Mammary epithelial cell (primary cell): ENCODE results near the gene PCNX1.

ENCODE experiments used
- EZH2 ChIP-seq: IDR thresholded peaks from 2 replicates; pipeline ENCODE4 v1.6.1; 2012; ENCODE audit warnings: low read length, inconsistent platforms, borderline replicate concordance
- TF ChIP-seq, protein P1 (sequence below), 2 donors: IDR thresholded peaks in 1 of 2; conservative IDR thresholded peaks in 1 of 2; 2 replicates each; pipeline ENCODE4 v1.5.1; 2011 to 2012; ENCODE audit warnings: inconsistent platforms in 2 of 2, low read length in 2 of 2, mild to moderate bottlenecking in 2 of 2, control low read depth in 1 of 2, low read depth in 1 of 2; ENCODE audit not compliant: insufficient read depth in 1 of 2; ENCODE audit errors: extremely low read depth in 1 of 2

DNA sequence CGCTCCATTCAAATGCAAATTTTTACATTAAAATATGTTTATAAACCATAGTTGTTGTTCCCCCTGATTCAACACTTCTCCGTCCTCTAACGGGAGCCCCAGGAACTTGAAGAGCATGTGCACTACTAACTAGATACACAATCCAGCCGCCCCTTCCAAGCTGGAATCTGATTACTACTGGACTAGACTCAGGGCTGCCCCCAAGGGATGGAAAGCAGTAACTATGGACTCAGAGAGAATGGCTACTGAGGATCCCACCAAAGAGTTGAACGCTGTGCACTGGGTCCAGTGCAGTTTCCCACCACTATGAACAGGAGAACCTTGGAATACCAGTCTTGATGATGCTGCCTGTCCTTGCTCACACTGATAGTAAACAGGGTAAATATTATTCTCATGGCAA, 48.6 kb upstream of the PCNX1 start:
- TF ChIP-seq EZH2, result no peak
- TF ChIP-seq, protein P1, sequence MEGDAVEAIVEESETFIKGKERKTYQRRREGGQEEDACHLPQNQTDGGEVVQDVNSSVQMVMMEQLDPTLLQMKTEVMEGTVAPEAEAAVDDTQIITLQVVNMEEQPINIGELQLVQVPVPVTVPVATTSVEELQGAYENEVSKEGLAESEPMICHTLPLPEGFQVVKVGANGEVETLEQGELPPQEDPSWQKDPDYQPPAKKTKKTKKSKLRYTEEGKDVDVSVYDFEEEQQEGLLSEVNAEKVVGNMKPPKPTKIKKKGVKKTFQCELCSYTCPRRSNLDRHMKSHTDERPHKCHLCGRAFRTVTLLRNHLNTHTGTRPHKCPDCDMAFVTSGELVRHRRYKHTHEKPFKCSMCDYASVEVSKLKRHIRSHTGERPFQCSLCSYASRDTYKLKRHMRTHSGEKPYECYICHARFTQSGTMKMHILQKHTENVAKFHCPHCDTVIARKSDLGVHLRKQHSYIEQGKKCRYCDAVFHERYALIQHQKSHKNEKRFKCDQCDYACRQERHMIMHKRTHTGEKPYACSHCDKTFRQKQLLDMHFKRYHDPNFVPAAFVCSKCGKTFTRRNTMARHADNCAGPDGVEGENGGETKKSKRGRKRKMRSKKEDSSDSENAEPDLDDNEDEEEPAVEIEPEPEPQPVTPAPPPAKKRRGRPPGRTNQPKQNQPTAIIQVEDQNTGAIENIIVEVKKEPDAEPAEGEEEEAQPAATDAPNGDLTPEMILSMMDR (conservative IDR thresholded peaks at IDR 0.05 in 1 of 2, IDR thresholded peaks at IDR 0.05 in 1 of 2; ENCODE audit: extremely low read depth in 1 of 2, insufficient read depth in 1 of 2, low read depth in 1 of 2, low read length in 2 of 2), result no peak
